IMR-90 (cell line): Measurements from ENCODE around the gene CALD1. TPM values are rescaled to one million over a fixed set of nuclear protein-coding genes. Genes with fewer than 3 reads are reported as not detected.

Source experiments
- ATAC-seq: fragments of 200-7000 bp; cut with Tn5 transposase; 2 replicates; pipeline ENCODE4 v1.9.1; 2020; ENCODE audit warnings: low read depth, mild to moderate bottlenecking, moderate library complexity
- BruUV-seq: library from RNA; stranded (reverse); fragments of 400-500 nt; replicated peaks from 2 replicates; lab custom pipeline; 2021; lab: Mats Ljungman, UMichigan
- CTCF ChIA-PET: fragments of 300-600 bp; formaldehyde crosslinking; extraction: SDS; loops from one replicate; lab custom pipeline; 2021; ENCODE audit warnings: antibody characterized with exemption; lab: Yijun Ruan, JAX
- POLR2A ChIA-PET: fragments of 300-600 bp; sonication (Branson Sonifier 250); formaldehyde crosslinking; loops from one replicate; lab custom pipeline; 2022; ENCODE audit warnings: antibody characterized with exemption; ENCODE audit not compliant: unreplicated experiment; lab: Charles Lee
- DNase-seq: peaks from one replicate; pipeline ENCODE4 v3.0.0; 2013
- H2AFZ ChIP-seq: replicated peaks from 2 replicates; pipeline ENCODE3; 2013; ENCODE audit warnings: low read length, mild to moderate bottlenecking; ENCODE audit not compliant: poor library complexity
- H2AK5ac ChIP-seq: 2 replicates; pipeline ENCODE4 v1.6.1; 2013; ENCODE audit warnings: low read depth, low read length, inconsistent platforms
- H2AK9ac ChIP-seq: replicated peaks from 2 replicates; pipeline ENCODE3; 2013; ENCODE audit warnings: mild to moderate bottlenecking, low read depth, low read length, moderate library complexity; ENCODE audit not compliant: poor library complexity
- H2BK120ac ChIP-seq: 2 replicates; pipeline ENCODE4 v1.6.1; 2013; ENCODE audit warnings: low read depth, low read length, inconsistent platforms
- H2BK15ac ChIP-seq: 3 replicates; pipeline ENCODE4 v1.6.1; 2013; ENCODE audit warnings: low read depth, low read length, inconsistent platforms
- H2BK20ac ChIP-seq: 2 replicates; pipeline ENCODE4 v1.6.1; 2013; ENCODE audit warnings: low read depth, mild to moderate bottlenecking, inconsistent platforms, low read length, moderate library complexity
- H2BK5ac ChIP-seq: 2 replicates; pipeline ENCODE4 v1.6.1; 2013; ENCODE audit warnings: mild to moderate bottlenecking, low read depth, low read length, inconsistent platforms; ENCODE audit not compliant: poor library complexity, severe bottlenecking
- H3K14ac ChIP-seq: replicated peaks from 2 replicates; pipeline ENCODE4 v1.6.1; 2013; ENCODE audit warnings: low read depth, low read length, inconsistent platforms
- H3K18ac ChIP-seq: 2 replicates; pipeline ENCODE4 v1.6.1; 2013; ENCODE audit warnings: low read depth, low read length, control low read depth
- H3K23ac ChIP-seq: 2 replicates; pipeline ENCODE4 v1.6.1; 2013; ENCODE audit warnings: low read depth, low read length, inconsistent platforms
- H3K27ac ChIP-seq: 2 replicates; pipeline ENCODE4 v1.5.1; 2013; ENCODE audit warnings: mild to moderate bottlenecking, control low read depth, low read length; ENCODE audit not compliant: insufficient read depth
- H3K27me3 ChIP-seq: 2 replicates; pipeline ENCODE4 v1.6.1; 2013; ENCODE audit warnings: low read length; ENCODE audit not compliant: control insufficient read depth, insufficient read depth
- H3K36me3 ChIP-seq: 2 replicates; pipeline ENCODE4 v1.6.1; 2013; ENCODE audit warnings: low read length, mixed read lengths; ENCODE audit not compliant: control insufficient read depth, insufficient read depth
- H3K4ac ChIP-seq: 2 replicates; pipeline ENCODE4 v1.6.1; 2013; ENCODE audit warnings: low read depth, low read length, inconsistent platforms
- H3K4me1 ChIP-seq: 2 replicates; pipeline ENCODE4 v1.6.1; 2013; ENCODE audit warnings: low read length, mixed read lengths; ENCODE audit not compliant: control insufficient read depth, insufficient read depth
- H3K4me2 ChIP-seq: 2 replicates; pipeline ENCODE4 v1.6.1; 2013; ENCODE audit warnings: low read depth, mild to moderate bottlenecking, control low read depth, low read length, moderate library complexity
- H3K4me3 ChIP-seq: 2 replicates; pipeline ENCODE4 v1.5.1; 2013; ENCODE audit warnings: low read depth, mild to moderate bottlenecking, control low read depth, low read length, moderate library complexity; ENCODE audit not compliant: insufficient read depth
- H3K56ac ChIP-seq: 2 replicates; pipeline ENCODE4 v1.6.1; 2013; ENCODE audit warnings: low read length, inconsistent platforms; ENCODE audit not compliant: insufficient read depth; ENCODE audit errors: extremely low read depth
- H3K79me1 ChIP-seq, 2 experiments: 2 replicates each; pipeline ENCODE4 v1.6.1; 2013; ENCODE audit warnings: low read length in 2 of 2, inconsistent platforms in 1 of 2, low read depth in 1 of 2
- H3K9ac ChIP-seq: 2 replicates; pipeline ENCODE4 v1.6.1; 2013; ENCODE audit warnings: low read depth, low read length, control low read depth
- H3K9me1 ChIP-seq: 2 replicates; pipeline ENCODE4 v1.6.1; 2013; ENCODE audit warnings: low read length, inconsistent platforms; ENCODE audit not compliant: insufficient read depth
- H3K9me3 ChIP-seq: 2 replicates; pipeline ENCODE4 v1.6.1; 2013; ENCODE audit warnings: low read length; ENCODE audit not compliant: control insufficient read depth, insufficient read depth
- H4K20me1 ChIP-seq: 2 replicates; pipeline ENCODE4 v1.6.1; 2013; ENCODE audit warnings: low read length, inconsistent platforms; ENCODE audit not compliant: insufficient read depth
- H4K5ac ChIP-seq: 2 replicates; pipeline ENCODE4 v1.6.1; 2013; ENCODE audit warnings: mild to moderate bottlenecking, low read depth, low read length, control low read depth
- H4K8ac ChIP-seq, 2 experiments: 2 replicates each; pipeline ENCODE4 v1.6.1; 2013; ENCODE audit warnings: low read depth in 2 of 2, low read length in 2 of 2, control low read depth in 1 of 2, inconsistent platforms in 1 of 2
- H4K91ac ChIP-seq: 2 replicates; pipeline ENCODE4 v1.6.1; 2013; ENCODE audit warnings: low read depth, low read length, inconsistent platforms; ENCODE audit not compliant: insufficient read depth
- MAZ ChIP-seq: IDR thresholded peaks from 2 replicates; pipeline ENCODE4 v1.6.1; 2012; ENCODE audit warnings: low read depth, mild to moderate bottlenecking, low read length, improper control_type of control experiment, moderate library complexity, borderline replicate concordance
- NFE2L2 ChIP-seq: fragments of 150-350 bp; IDR thresholded peaks from 2 replicates; pipeline ENCODE4 v1.6.1; 2016; ENCODE audit warnings: low read depth, mild to moderate bottlenecking, low read length
- RFX5 ChIP-seq: IDR thresholded peaks from 2 replicates; pipeline ENCODE4 v1.8.0; 2012; ENCODE audit warnings: low read depth, mild to moderate bottlenecking, low read length, moderate library complexity
- WGBS, 2 experiments: methylation state at CpG; one replicate each; pipeline versions ENCODE4 v1.1.5 to v1.1.7; 2013; ENCODE audit warnings: missing lambda C conversion rate in 2 of 2; ENCODE audit not compliant: insufficient read length in 1 of 2; ENCODE audit errors: extremely low coverage in 2 of 2; 5-methylcytosine and 5-hydroxymethylcytosine counted together
- dilution Hi-C: fragments of 300-500 bp; cut with HindIII; formaldehyde crosslinking; loops from one replicate; pipeline ENCODE4 v1.14.3; 2018; ENCODE audit warnings: low sequenced_read_pairs; ENCODE audit not compliant: unreplicated experiment
- in situ Hi-C: fragments of 300-500 bp; cut with MboI; formaldehyde crosslinking; loops from 3 replicates; pipeline ENCODE4 v1.14.3; 2019; ENCODE audit warnings: low sequenced_read_pairs, inconsistent platforms, mixed read lengths
- intact Hi-C: fragments of 100-400 bp; cut with micrococcal nuclease; formaldehyde crosslinking; loops from 2 replicates; pipeline ENCODE4 v1.10.0; 2022
- polyA plus RNA-seq, 3 experiments: library from polyadenylated mRNA; depleted of rRNA; stranded (reverse); fragments of >200 nt; gene quantifications; 2 replicates each; pipeline ENCODE4 v1.2.3, GENCODE V29; 2012; ENCODE audit warnings: low replicate concordance in 1 of 3
- total RNA-seq: library from RNA; depleted of rRNA; stranded (reverse); fragments of >200 nt; gene quantifications from 2 replicates; pipeline ENCODE4 v1.2.3, GENCODE V29; 2012
- TF ChIP-seq, protein P1 (sequence below): fragments of 150-350 bp; IDR thresholded peaks from 2 replicates; pipeline ENCODE4 v1.6.1; 2016; ENCODE audit warnings: low read depth, mild to moderate bottlenecking, low read length, moderate library complexity, borderline replicate concordance
- TF ChIP-seq, protein P2 (sequence below): fragments of 150-350 bp; IDR thresholded peaks from 2 replicates; pipeline ENCODE4 v1.6.1; 2017; ENCODE audit warnings: mild to moderate bottlenecking, antibody characterized with exemption, low read length, low read depth

CALD1 gene
- total and polyA plus RNA-seq, 2 of the 4 experiments (the other 2 are of a cell fraction): 375 to 487 TPM

DNA sequence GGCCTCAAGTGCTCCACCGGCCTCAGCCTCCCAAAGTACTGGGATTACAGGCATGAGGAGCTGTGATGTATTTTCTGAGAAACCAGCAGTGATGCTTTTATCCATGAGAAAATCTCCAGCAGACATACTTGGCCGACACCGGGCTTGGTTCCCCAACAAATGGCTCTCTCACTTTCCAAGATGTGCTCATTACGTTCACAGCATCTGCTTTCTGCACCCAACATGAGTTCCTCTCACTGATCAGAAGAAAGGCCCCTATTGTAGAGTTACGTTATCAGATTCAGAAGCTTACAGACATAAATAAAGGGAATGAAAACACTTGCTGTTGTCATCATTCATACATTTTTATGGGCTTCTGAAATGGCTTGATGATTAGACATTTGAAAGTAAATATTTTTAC is 95.0 kb downstream of the CALD1 start:
- no peaks in the 10 kb centered on the region for H3K9me3 ChIP-seq
- BruUV-seq: no TSS peak
- H3K27me3 ChIP-seq: no peaks in the 10 kb centered on the region
- ChIA-PET POLR2A (no interaction called here), CTCF (no interaction called here)
- no CpG with 5 or more reads among the region's 5 CpGs for WGBS, 2 experiments
- DNase-seq: no peak
- peak overlapping the region; percentile 34 for H2BK5ac ChIP-seq
- in situ Hi-C loops: no loop called here
- H3K79me1 ChIP-seq: peaks cover 32 to 74% of the 10 kb centered on the region in 2 experiments
- H3K14ac ChIP-seq: no peak overlapping the region
- peaks cover 83% of the 10 kb centered on the region for H4K20me1 ChIP-seq
- intact Hi-C loops: no loop called here
- H3K56ac ChIP-seq: no peak overlapping the region
- H2BK20ac ChIP-seq: no peak overlapping the region
- H2AK9ac ChIP-seq: no peak overlapping the region
- H2AFZ ChIP-seq: no peak overlapping the region
- no peak overlapping the region for H4K91ac ChIP-seq
- ATAC-seq: no peak
- no peak overlapping the region for H2BK120ac ChIP-seq
- TF ChIP-seq, protein P1, sequence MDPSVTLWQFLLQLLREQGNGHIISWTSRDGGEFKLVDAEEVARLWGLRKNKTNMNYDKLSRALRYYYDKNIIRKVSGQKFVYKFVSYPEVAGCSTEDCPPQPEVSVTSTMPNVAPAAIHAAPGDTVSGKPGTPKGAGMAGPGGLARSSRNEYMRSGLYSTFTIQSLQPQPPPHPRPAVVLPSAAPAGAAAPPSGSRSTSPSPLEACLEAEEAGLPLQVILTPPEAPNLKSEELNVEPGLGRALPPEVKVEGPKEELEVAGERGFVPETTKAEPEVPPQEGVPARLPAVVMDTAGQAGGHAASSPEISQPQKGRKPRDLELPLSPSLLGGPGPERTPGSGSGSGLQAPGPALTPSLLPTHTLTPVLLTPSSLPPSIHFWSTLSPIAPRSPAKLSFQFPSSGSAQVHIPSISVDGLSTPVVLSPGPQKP: no peak
- TF ChIP-seq RFX5 (no peak), NFE2L2 (no peak), MAZ (no peak)
- TF ChIP-seq, protein P2, sequence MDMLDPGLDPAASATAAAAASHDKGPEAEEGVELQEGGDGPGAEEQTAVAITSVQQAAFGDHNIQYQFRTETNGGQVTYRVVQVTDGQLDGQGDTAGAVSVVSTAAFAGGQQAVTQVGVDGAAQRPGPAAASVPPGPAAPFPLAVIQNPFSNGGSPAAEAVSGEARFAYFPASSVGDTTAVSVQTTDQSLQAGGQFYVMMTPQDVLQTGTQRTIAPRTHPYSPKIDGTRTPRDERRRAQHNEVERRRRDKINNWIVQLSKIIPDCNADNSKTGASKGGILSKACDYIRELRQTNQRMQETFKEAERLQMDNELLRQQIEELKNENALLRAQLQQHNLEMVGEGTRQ: no peak
- H3K9ac ChIP-seq: no peak overlapping the region
- no peak overlapping the region for H3K4me3 ChIP-seq
- peaks cover 15% of the 10 kb centered on the region for H3K36me3 ChIP-seq
- H3K4me2 ChIP-seq: no peak overlapping the region
- H3K9me1 ChIP-seq: peaks cover 33% of the 10 kb centered on the region
- H3K4ac ChIP-seq: no peak overlapping the region
- H4K5ac ChIP-seq: no peak overlapping the region; the same call in 1 of the 2 replicates
- peak overlapping the region; percentile 34; the same call in 1 of the 2 replicates for H3K27ac ChIP-seq
- H2AK5ac ChIP-seq: no peak overlapping the region; the same call in 1 of the 2 replicates
- H3K18ac ChIP-seq: no peak overlapping the region
- dilution Hi-C loops: no loop called here
- no peak overlapping the region for H3K23ac ChIP-seq
- peaks cover 22% of the 10 kb centered on the region for H3K4me1 ChIP-seq
- 0 out of 4 replicates have a peak overlapping the region, but pooled peaks of 1 of the 2 experiments have one; percentile 6 for H4K8ac ChIP-seq
- H2BK15ac ChIP-seq: no peak overlapping the region
